NB4 (cell line): ENCODE measurements around the gene SLC26A4.

Experiments
- DNase-seq: peaks from one replicate; pipeline ENCODE4 v3.0.0; 2010; ENCODE audit warnings: low read depth
- H3K4me3 ChIP-seq: one replicate; pipeline ENCODE4 v1.5.1; 2011; ENCODE audit warnings: mild to moderate bottlenecking, low read depth, low read length, moderate library complexity
- MYC ChIP-seq: IDR thresholded peaks from 2 replicates; pipeline ENCODE4 v1.6.1; 2011; ENCODE audit warnings: low read depth, low read length
- POLR2A ChIP-seq: IDR thresholded peaks from 2 replicates; pipeline ENCODE4 v1.6.1; 2011; ENCODE audit warnings: mild to moderate bottlenecking; ENCODE audit not compliant: insufficient read length; ENCODE audit errors: extremely low read depth
- TF ChIP-seq, protein P1 (sequence below): IDR thresholded peaks from one replicate; pipeline ENCODE4 v1.5.1; 2012; ENCODE audit warnings: low read depth, low read length
- TF ChIP-seq, protein P2 (sequence below): IDR thresholded peaks from 2 replicates; pipeline ENCODE4 v1.6.1; 2011; ENCODE audit warnings: low read depth, low read length

The SLC26A4 gene

DNA sequence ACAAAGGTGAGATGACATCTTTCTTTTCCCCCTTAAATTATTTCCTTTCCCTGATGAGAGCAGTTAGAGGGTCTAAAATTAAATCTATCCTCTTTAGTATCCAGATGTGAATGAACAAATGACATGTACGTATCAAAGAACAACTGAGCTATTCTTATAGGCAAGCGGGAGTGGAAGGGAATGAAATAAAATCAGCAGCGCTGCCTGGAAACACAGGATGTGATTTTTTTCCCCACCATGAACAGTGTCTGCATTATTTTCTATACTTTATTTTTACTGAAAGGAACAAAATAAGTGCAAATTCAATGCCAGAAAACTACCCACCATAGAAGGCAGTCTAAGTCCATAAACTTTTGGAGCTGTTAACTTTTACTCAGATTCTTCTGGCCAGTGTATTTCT, 40.6 kb downstream of the SLC26A4 start:
- TF ChIP-seq MYC (no peak), POLR2A (no peak)
- TF ChIP-seq, protein P1, sequence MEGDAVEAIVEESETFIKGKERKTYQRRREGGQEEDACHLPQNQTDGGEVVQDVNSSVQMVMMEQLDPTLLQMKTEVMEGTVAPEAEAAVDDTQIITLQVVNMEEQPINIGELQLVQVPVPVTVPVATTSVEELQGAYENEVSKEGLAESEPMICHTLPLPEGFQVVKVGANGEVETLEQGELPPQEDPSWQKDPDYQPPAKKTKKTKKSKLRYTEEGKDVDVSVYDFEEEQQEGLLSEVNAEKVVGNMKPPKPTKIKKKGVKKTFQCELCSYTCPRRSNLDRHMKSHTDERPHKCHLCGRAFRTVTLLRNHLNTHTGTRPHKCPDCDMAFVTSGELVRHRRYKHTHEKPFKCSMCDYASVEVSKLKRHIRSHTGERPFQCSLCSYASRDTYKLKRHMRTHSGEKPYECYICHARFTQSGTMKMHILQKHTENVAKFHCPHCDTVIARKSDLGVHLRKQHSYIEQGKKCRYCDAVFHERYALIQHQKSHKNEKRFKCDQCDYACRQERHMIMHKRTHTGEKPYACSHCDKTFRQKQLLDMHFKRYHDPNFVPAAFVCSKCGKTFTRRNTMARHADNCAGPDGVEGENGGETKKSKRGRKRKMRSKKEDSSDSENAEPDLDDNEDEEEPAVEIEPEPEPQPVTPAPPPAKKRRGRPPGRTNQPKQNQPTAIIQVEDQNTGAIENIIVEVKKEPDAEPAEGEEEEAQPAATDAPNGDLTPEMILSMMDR = no peak
- TF ChIP-seq, protein P2, sequence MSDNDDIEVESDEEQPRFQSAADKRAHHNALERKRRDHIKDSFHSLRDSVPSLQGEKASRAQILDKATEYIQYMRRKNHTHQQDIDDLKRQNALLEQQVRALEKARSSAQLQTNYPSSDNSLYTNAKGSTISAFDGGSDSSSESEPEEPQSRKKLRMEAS = no peak
- no peak for DNase-seq
- no peak overlapping the region for H3K4me3 ChIP-seq

DNA sequence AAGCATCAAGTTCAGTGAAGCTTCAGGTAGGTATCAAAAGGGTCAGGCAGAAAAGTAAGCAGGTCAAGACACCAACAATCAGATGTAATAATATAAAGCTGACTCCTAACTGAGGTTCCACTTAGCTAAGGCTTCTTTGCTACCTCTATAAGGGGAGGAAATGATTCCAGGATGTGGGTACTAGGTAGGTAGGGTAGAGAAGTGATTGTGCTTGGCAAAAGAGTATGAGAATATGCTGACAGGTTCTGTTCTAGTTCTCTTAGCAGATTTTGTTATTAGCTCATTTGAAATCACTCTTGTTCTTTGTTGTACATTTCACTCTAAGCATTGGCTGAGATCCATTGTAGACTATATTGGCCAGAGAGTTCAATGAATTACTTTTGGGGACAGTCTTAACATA, 42.6 kb downstream of the SLC26A4 start:
- no peak overlapping the region for H3K4me3 ChIP-seq
- DNase-seq = no peak
- no peak for TF ChIP-seq POLR2A
- no peak for TF ChIP-seq MYC
- TF ChIP-seq, protein P1 = no peak

DNA sequence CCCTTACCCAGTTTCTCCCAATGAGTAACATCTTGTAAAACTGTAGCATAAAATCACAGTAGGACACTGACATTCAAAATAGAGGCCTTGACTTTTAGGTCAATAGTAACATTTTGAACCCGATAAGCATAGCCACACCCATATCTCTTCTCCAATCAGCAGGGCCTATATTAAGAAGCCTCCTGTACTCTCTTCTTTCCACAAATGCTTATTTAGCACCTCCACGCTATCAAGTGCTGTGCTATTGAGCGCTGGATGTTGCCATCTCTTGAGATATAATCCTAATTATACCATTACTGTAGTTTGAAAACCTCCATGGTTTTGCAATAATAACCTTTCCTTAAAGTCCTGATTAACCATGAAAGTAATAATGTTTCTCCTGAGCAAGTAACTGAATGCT, 43.2 kb downstream of the SLC26A4 start:
- no peak for DNase-seq
- TF ChIP-seq, protein P1 = no peak
- TF ChIP-seq MYC = no peak
- TF ChIP-seq POLR2A = no peak
- TF ChIP-seq, protein P2 = no peak
- H3K4me3 ChIP-seq = no peak overlapping the region

DNA sequence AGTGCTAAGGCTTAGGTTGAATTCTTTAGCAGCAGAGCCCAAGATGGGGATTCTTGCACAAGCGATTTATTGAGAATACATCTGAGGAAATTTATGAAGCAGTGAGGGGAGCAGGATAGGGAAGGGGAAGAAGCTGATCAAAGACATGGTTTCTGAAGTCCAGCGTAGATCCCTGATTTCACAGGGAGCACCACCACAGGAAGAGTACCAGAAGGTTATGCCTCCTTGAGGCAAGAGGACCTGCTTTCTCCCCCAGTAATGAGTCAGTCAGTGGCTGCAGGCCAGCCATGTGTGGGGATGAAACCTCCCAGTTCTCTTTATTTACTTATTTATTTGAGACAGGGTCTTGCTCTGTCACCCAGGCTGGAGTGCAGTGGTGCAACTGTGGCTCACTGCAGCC, 48.3 kb downstream of the SLC26A4 start:
- H3K4me3 ChIP-seq = no peak overlapping the region
- no peak for DNase-seq
- TF ChIP-seq, protein P2 = no peak
- TF ChIP-seq, protein P1 = no peak
- no peak for TF ChIP-seq MYC
- TF ChIP-seq POLR2A = no peak

DNA sequence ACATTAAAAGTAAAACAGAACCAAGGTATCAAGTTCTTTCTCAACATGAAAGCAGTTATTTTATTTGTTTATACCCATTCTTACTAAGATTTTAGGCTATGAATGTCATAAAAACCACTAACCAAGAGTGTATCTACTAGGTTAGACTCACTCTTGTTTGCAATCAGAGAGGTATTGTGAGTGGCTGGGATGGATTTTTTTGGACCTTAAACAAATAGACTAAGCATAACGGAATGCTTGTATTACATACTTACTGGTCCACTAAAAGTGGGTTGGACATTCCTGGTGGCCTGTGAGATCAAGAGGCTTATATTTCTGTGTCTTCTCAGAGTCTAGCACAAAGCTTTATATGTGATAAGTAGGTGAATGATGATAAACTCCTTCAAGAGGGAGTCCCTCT, 50.7 kb downstream of the SLC26A4 start:
- no peak overlapping the region for H3K4me3 ChIP-seq
- TF ChIP-seq, protein P1 = no peak
- TF ChIP-seq, protein P2 = no peak
- TF ChIP-seq POLR2A = no peak
- DNase-seq = no peak

DNA sequence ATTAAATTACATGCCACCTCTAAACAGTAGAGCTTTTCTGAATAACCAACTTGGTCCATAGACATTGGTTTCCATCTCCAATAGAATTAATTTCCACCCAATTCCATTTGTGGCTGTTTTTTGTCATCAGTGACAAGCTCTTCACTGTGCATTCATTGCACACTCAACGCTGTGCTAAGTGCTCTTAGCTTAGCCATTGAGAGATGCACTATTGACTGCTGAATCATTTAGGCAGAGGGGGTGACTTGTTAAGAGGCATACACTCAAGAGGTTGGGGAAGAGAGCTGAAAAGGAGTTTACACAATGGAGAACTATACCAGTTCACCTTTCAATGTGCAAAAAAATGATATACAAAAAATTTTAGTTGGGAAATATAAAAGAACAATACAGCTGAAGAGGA, 51.4 kb downstream of the SLC26A4 start:
- no peak for DNase-seq
- TF ChIP-seq, protein P1 = no peak
- TF ChIP-seq, protein P2 = no peak
- TF ChIP-seq MYC (no peak), POLR2A (no peak)
- H3K4me3 ChIP-seq = no peak overlapping the region
